Lower lobe of right lung (tissue), 2 donors: ENCODE results near the gene MGAT3. TPM values are rescaled to one million over a fixed set of nuclear protein-coding genes. Genes with fewer than 3 reads are reported as not detected.
A peak's percentile ranks its signal among the peaks of the same experiment; 100 is the strongest.

Source experiments
- ATAC-seq, 2 donors: fragments of 200-7000 bp; cut with Tn5 transposase; one replicate each; pipeline ENCODE4 v1.9.1; 2020 to 2022; ENCODE audit warnings: mild to moderate bottlenecking in 2 of 2, moderate library complexity in 2 of 2
- DNase-seq: peaks from one replicate; pipeline ENCODE4 v3.0.0-alpha.2; 2020
- H3K27ac ChIP-seq: fragments of 200-600 bp; one replicate; pipeline ENCODE4 v1.8.0; 2022
- H3K27me3 ChIP-seq: fragments of 200-600 bp; one replicate; pipeline ENCODE4 v1.8.0; 2022; ENCODE audit warnings: low read depth
- H3K36me3 ChIP-seq: fragments of 200-600 bp; one replicate; pipeline ENCODE4 v1.8.0; 2022; ENCODE audit warnings: mild to moderate bottlenecking
- H3K4me1 ChIP-seq: fragments of 200-600 bp; one replicate; pipeline ENCODE4 v1.8.0; 2022
- H3K4me3 ChIP-seq: fragments of 200-600 bp; one replicate; pipeline ENCODE4 v1.8.0; 2022; ENCODE audit warnings: mild to moderate bottlenecking
- H3K9me3 ChIP-seq: fragments of 200-600 bp; one replicate; pipeline ENCODE4 v1.8.0; 2022
- CTCF ChIP-seq: fragments of 200-600 bp; IDR thresholded peaks from one replicate; pipeline ENCODE4 v1.8.0; 2022; ENCODE audit warnings: antibody characterized with exemption, mild to moderate bottlenecking
- intact Hi-C: fragments of 100-400 bp; cut with DNase I; formaldehyde crosslinking; loops from one replicate; pipeline ENCODE4 v1.11.0; 2022
- total RNA-seq: library from RNA; stranded (reverse); fragmentation: NEBNext Ultra II Directional; extraction: Animal tissue kit (Norgen Biotek cat#: 25700); gene quantifications from one replicate; pipeline ENCODE4 v1.2.1, GENCODE V29; 2021
- donor health status: DM: no; HTN: yes; CAD: no; lungs with severe emphysema.

The MGAT3 gene
- total RNA-seq, 1 donor from 2014 or later: 41.5 TPM

GRCh38 chr22:39522567-39523300 is 65.9 kb downstream of the MGAT3 start:
- DNase-seq (peak; percentile 28), ATAC-seq (no peak)
- Histone ChIP-seq H3K36me3 (peaks cover 51% of the 10 kb centered on the region), H3K9me3 (no peaks in the 10 kb centered on the region), H3K27ac (peak overlapping the region; percentile 100), H3K4me3 (peak overlapping the region; percentile 100), H3K27me3 (no peaks in the 10 kb centered on the region), H3K4me1 (peaks cover 74% of the 10 kb centered on the region)
- intact Hi-C loops: no loop called here
- no peak for TF ChIP-seq CTCF

- Histone ChIP-seq H3K27ac (peak overlapping the region; percentile 31), H3K4me3 (no peak overlapping the region), H3K36me3 (peaks cover 66% of the 10 kb centered on the region), H3K9me3 (no peaks in the 10 kb centered on the region), H3K27me3 (no peaks in the 10 kb centered on the region), H3K4me1 (peaks cover 78% of the 10 kb centered on the region)
- TF ChIP-seq CTCF: no peak
- no peak for ATAC-seq
- DNase-seq: peak; percentile 42
- intact Hi-C loops: no loop called here
Observed at GRCh38 chr22:39524089-39524752, 67.4 kb downstream of the MGAT3 start.

GRCh38 chr22:39524753-39525657 is 68.2 kb downstream of the MGAT3 start:
- TF ChIP-seq CTCF: no peak
- Histone ChIP-seq H3K4me3 (no peak overlapping the region), H3K4me1 (peaks cover 85% of the 10 kb centered on the region), H3K27me3 (no peaks in the 10 kb centered on the region), H3K9me3 (no peaks in the 10 kb centered on the region), H3K27ac (peak overlapping the region; percentile 31), H3K36me3 (peaks cover 74% of the 10 kb centered on the region)
- ATAC-seq: no peak
- intact Hi-C loops: no loop called here
- DNase-seq: peak; percentile 40

DNA sequence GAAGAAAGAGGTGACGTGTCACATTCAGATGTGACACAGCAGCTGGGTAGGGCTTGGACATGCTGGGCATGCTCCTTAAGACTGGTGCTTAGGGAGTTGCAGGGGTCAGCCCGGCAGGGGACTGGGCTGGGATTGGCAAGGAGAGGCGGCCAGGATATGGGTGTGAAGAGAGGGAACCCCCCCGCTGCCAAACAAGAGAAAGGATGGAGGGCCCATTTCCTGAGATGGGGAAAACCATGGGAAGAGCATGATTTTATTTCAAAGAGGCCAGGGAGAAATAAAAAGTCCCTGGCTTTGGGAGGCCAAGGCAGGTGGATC is 68.8 kb downstream of the MGAT3 start:
- Histone ChIP-seq H3K9me3 (no peaks in the 10 kb centered on the region), H3K27ac (no peak overlapping the region), H3K4me3 (no peak overlapping the region), H3K27me3 (no peaks in the 10 kb centered on the region), H3K36me3 (peaks cover 78% of the 10 kb centered on the region), H3K4me1 (peaks cover 91% of the 10 kb centered on the region)
- DNase-seq (peak; percentile 38), ATAC-seq (no peak)
- intact Hi-C loops: no loop called here
- no peak for TF ChIP-seq CTCF

DNA sequence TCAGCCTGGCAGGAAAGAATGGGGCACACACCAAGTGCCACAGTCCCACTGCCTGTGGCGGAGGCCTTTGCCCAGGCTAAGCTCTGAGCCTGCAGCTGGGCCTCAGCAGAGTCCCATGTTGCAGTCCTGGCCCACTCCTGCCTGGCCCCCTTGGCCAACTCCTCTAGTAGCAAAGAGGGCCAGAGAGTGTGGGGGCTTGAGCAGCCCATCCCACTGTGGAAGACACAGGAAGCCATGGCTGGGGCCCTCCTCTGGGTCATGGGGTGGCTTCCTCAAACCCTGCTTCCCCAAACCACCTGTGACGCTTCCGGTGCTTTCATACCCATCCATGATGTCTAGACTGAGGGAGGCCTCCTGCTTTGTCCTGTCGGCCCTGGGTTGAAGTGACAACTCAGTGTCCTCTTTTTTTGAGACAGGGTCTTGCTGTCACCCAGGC is 69.9 kb downstream of the MGAT3 start:
- no peaks in the 10 kb centered on the region for H3K27me3 ChIP-seq
- H3K9me3 ChIP-seq: no peaks in the 10 kb centered on the region
- ATAC-seq (no peak), DNase-seq (peak; percentile 57)
- no peak overlapping the region for H3K4me3 ChIP-seq
- peaks cover 97% of the 10 kb centered on the region for H3K4me1 ChIP-seq
- peaks cover 76% of the 10 kb centered on the region for H3K36me3 ChIP-seq
- TF ChIP-seq CTCF: no peak
- intact Hi-C loops: no loop called here
- H3K27ac ChIP-seq: no peak overlapping the region
